Loucy (cell line): ENCODE results near the gene EXTL2.

Experiments used
- H2AFZ ChIP-seq: fragments of 200-600 bp; sonication (generic); 2 replicates; pipeline ENCODE4 v1.6.0; 2016; ENCODE audit warnings: antibody characterized with exemption, mild to moderate bottlenecking, low read length, moderate library complexity
- H3F3A ChIP-seq: fragments of 200-600 bp; 2 replicates; pipeline ENCODE4 v1.6.0; 2016; ENCODE audit warnings: antibody characterized with exemption, low read depth, mild to moderate bottlenecking
- H3K27me3 ChIP-seq: fragments of 200-600 bp; sonication (generic); 2 replicates; pipeline ENCODE4 v1.6.1; 2014; ENCODE audit warnings: low read length, mild to moderate bottlenecking; ENCODE audit not compliant: insufficient read depth, poor library complexity, severe bottlenecking
- H3K36me3 ChIP-seq: fragments of 200-600 bp; sonication (generic); 2 replicates; pipeline ENCODE4 v1.6.1; 2016; ENCODE audit warnings: low read length; ENCODE audit not compliant: insufficient read depth
- H3K4me1 ChIP-seq: fragments of 200-600 bp; sonication (generic); 2 replicates; pipeline ENCODE4 v1.5.1; 2014; ENCODE audit warnings: low read length, mild to moderate bottlenecking; ENCODE audit not compliant: insufficient read depth, poor library complexity, severe bottlenecking
- H3K4me2 ChIP-seq: fragments of 200-600 bp; sonication (generic); 2 replicates; pipeline ENCODE4 v1.6.0; 2014; ENCODE audit warnings: antibody characterized with exemption, low read length, low read depth, mild to moderate bottlenecking; ENCODE audit not compliant: poor library complexity, severe bottlenecking
- H3K4me3 ChIP-seq: fragments of 200-600 bp; sonication (generic); 2 replicates; pipeline ENCODE4 v1.5.1; 2014; ENCODE audit warnings: low read length, mild to moderate bottlenecking, mixed read lengths; ENCODE audit not compliant: poor library complexity, severe bottlenecking
- H3K79me2 ChIP-seq: fragments of 200-600 bp; sonication (generic); 2 replicates; pipeline ENCODE4 v1.6.1; 2014; ENCODE audit warnings: low read length; ENCODE audit not compliant: insufficient read depth
- H3K9ac ChIP-seq: fragments of 200-600 bp; sonication (generic); 2 replicates; pipeline ENCODE4 v1.6.0; 2014; ENCODE audit warnings: mild to moderate bottlenecking, low read depth, low read length, moderate library complexity; ENCODE audit not compliant: poor library complexity, severe bottlenecking
- H3K9me2 ChIP-seq: fragments of 200-600 bp; sonication (generic); replicated peaks from 2 replicates; pipeline ENCODE4 v1.6.1; 2016; ENCODE audit warnings: low read depth, low read length, mixed read lengths
- H3K9me3 ChIP-seq: fragments of 200-600 bp; sonication (generic); 2 replicates; pipeline ENCODE4 v1.6.1; 2014; ENCODE audit warnings: mild to moderate bottlenecking, antibody characterized with exemption, low read length, low read depth; ENCODE audit not compliant: insufficient read depth
- H4K20me1 ChIP-seq: fragments of 200-600 bp; sonication (generic); 2 replicates; pipeline ENCODE4 v1.6.0; 2014; ENCODE audit warnings: antibody characterized with exemption, low read length, mild to moderate bottlenecking; ENCODE audit not compliant: insufficient read depth, poor library complexity, severe bottlenecking
- EZH2phosphoT487 ChIP-seq: fragments of 200-600 bp; IDR thresholded peaks from 2 replicates; pipeline ENCODE4 v1.6.1; 2018; ENCODE audit warnings: antibody characterized with exemption, mild to moderate bottlenecking, moderate library complexity, borderline replicate concordance
- TF ChIP-seq, protein P1 (sequence below): fragments of 200-600 bp; sonication (generic); conservative IDR thresholded peaks from 2 replicates; pipeline ENCODE4 v1.5.1; 2014; ENCODE audit warnings: mild to moderate bottlenecking, antibody characterized with exemption, low read length

EXTL2 gene

DNA sequence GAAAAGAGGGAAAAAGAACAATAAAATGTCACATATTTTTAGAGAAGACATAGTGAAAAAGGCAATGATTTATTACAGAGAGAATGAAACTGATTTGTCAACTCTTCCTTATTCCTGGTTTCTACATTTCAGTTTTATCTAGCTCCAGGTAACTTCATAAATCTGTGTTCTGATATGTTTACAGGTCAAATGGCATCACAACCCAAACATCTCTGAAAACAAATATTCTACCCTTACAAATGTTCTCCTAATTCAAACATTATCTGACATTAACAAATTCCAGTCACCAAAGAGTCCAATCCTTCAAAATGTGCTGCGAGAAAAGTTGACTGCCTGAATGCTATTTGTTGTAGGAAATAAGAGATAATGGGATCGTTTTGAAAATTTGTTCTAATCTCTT is 20.2 kb downstream of the EXTL2 start:
- Histone ChIP-seq H3F3A (no peaks in the 10 kb centered on the region), H2AFZ (no peak overlapping the region), H3K36me3 (no peaks in the 10 kb centered on the region), H4K20me1 (no peaks in the 10 kb centered on the region), H3K9me2 (no peaks in the 10 kb centered on the region), H3K9ac (no peak overlapping the region), H3K79me2 (no peaks in the 10 kb centered on the region), H3K4me3 (no peak overlapping the region), H3K27me3 (no peaks in the 10 kb centered on the region), H3K9me3 (no peaks in the 10 kb centered on the region), H3K4me1 (peaks cover 10% of the 10 kb centered on the region), H3K4me2 (no peak overlapping the region)
- TF ChIP-seq EZH2phosphoT487, result no peak
- TF ChIP-seq, protein P1, sequence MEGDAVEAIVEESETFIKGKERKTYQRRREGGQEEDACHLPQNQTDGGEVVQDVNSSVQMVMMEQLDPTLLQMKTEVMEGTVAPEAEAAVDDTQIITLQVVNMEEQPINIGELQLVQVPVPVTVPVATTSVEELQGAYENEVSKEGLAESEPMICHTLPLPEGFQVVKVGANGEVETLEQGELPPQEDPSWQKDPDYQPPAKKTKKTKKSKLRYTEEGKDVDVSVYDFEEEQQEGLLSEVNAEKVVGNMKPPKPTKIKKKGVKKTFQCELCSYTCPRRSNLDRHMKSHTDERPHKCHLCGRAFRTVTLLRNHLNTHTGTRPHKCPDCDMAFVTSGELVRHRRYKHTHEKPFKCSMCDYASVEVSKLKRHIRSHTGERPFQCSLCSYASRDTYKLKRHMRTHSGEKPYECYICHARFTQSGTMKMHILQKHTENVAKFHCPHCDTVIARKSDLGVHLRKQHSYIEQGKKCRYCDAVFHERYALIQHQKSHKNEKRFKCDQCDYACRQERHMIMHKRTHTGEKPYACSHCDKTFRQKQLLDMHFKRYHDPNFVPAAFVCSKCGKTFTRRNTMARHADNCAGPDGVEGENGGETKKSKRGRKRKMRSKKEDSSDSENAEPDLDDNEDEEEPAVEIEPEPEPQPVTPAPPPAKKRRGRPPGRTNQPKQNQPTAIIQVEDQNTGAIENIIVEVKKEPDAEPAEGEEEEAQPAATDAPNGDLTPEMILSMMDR, result no peak

GRCh38 chr1:100869996-100870395 is 24.6 kb downstream of the EXTL2 start:
- H3K36me3 ChIP-seq, result no peaks in the 10 kb centered on the region
- no peaks in the 10 kb centered on the region for H3K9me3 ChIP-seq
- H3K27me3 ChIP-seq, result no peaks in the 10 kb centered on the region
- no peak overlapping the region for H3K9ac ChIP-seq
- no peaks in the 10 kb centered on the region for H3K9me2 ChIP-seq
- no peak overlapping the region for H3K4me3 ChIP-seq
- no peak overlapping the region for H3K4me2 ChIP-seq
- H3K4me1 ChIP-seq, result peaks cover 10% of the 10 kb centered on the region
- no peaks in the 10 kb centered on the region for H3F3A ChIP-seq
- no peak overlapping the region for H2AFZ ChIP-seq
- TF ChIP-seq EZH2phosphoT487, result no peak
- TF ChIP-seq, protein P1, result no peak
- no peaks in the 10 kb centered on the region for H4K20me1 ChIP-seq
- no peaks in the 10 kb centered on the region for H3K79me2 ChIP-seq

- no peaks in the 10 kb centered on the region for H3K9me2 ChIP-seq
- TF ChIP-seq, protein P1, result peak; percentile 78
- TF ChIP-seq EZH2phosphoT487, result no peak
- no peak overlapping the region for H2AFZ ChIP-seq
- no peaks in the 10 kb centered on the region for H4K20me1 ChIP-seq
- H3K9ac ChIP-seq, result no peak overlapping the region
- H3K4me1 ChIP-seq, result peaks cover 10% of the 10 kb centered on the region
- no peak overlapping the region for H3K4me2 ChIP-seq
- no peaks in the 10 kb centered on the region for H3K27me3 ChIP-seq
- no peaks in the 10 kb centered on the region for H3K36me3 ChIP-seq
- no peak overlapping the region for H3K4me3 ChIP-seq
- no peaks in the 10 kb centered on the region for H3F3A ChIP-seq
- H3K9me3 ChIP-seq, result no peaks in the 10 kb centered on the region
- H3K79me2 ChIP-seq, result no peaks in the 10 kb centered on the region
Measured at GRCh38 chr1:100868364-100868995, 26.2 kb downstream of the EXTL2 start.
